PC-9 (cell line): ENCODE data around the gene CNTN4. TPM values are rescaled to one million over a fixed set of nuclear protein-coding genes. Genes with fewer than 3 reads are reported as not detected.

Experiments used
- BruUV-seq: library from RNA; stranded (reverse); fragments of 400-500 nt; replicated peaks from 2 replicates; lab custom pipeline; 2021; lab: Mats Ljungman, UMichigan
- CTCF ChIA-PET: fragments of 300-600 bp; sonication (Branson Sonifier 250); formaldehyde crosslinking; loops from one replicate; lab custom pipeline; 2022; ENCODE audit warnings: antibody characterized with exemption; lab: Charles Lee
- POLR2A ChIA-PET: fragments of 300-600 bp; sonication (Branson Sonifier 250); formaldehyde crosslinking; loops from one replicate; lab custom pipeline; 2022; ENCODE audit warnings: antibody characterized with exemption; ENCODE audit not compliant: unreplicated experiment; lab: Charles Lee
- DNase-seq, 2 experiments: peaks; one replicate each; pipeline versions ENCODE4 v3.0.0 to v3.0.0-alpha.2; 2015 to 2022; ENCODE audit warnings: mixed read lengths in 1 of 2
- H2AFZ ChIP-seq: fragments of 200-600 bp; sonication (generic); 2 replicates; pipeline ENCODE4 v1.8.1; 2017; ENCODE audit warnings: antibody characterized with exemption
- H3F3A ChIP-seq: fragments of 200-600 bp; sonication (generic); 2 replicates; pipeline ENCODE4 v1.8.1; 2017; ENCODE audit warnings: antibody characterized with exemption, mild to moderate bottlenecking, low read depth; ENCODE audit not compliant: insufficient read depth
- H3K27ac ChIP-seq: fragments of 200-600 bp; sonication (generic); 2 replicates; pipeline ENCODE4 v1.6.1; 2016; ENCODE audit warnings: mixed run types
- H3K27me3 ChIP-seq: fragments of 200-600 bp; sonication (generic); 2 replicates; pipeline ENCODE4 v1.6.1; 2016; ENCODE audit warnings: low read depth, mixed run types; ENCODE audit not compliant: insufficient read depth
- H3K36me3 ChIP-seq: fragments of 200-600 bp; sonication (generic); 2 replicates; pipeline ENCODE4 v1.6.1; 2016; ENCODE audit warnings: low read depth, mixed run types
- H3K4me1 ChIP-seq: fragments of 200-600 bp; sonication (generic); replicated peaks from 2 replicates; pipeline ENCODE4 v1.6.1; 2016; ENCODE audit warnings: mixed run types; ENCODE audit not compliant: insufficient read depth
- H3K4me2 ChIP-seq: fragments of 200-600 bp; sonication (generic); 2 replicates; pipeline ENCODE4 v1.6.1; 2017; ENCODE audit warnings: mixed run types
- H3K4me3 ChIP-seq: fragments of 200-600 bp; sonication (generic); 2 replicates; pipeline ENCODE4 v1.6.1; 2016; ENCODE audit warnings: mixed run types
- H3K79me2 ChIP-seq: fragments of 200-600 bp; sonication (generic); 2 replicates; pipeline ENCODE4 v1.6.1; 2017; ENCODE audit warnings: low read depth, mixed run types
- H3K9me2 ChIP-seq: fragments of 200-600 bp; sonication (generic); 2 replicates; pipeline ENCODE4 v1.8.1; 2017; ENCODE audit warnings: mild to moderate bottlenecking; ENCODE audit not compliant: insufficient read depth
- H3K9me3 ChIP-seq: fragments of 200-600 bp; sonication (generic); 2 replicates; pipeline ENCODE4 v1.8.1; 2016; ENCODE audit warnings: low read depth; ENCODE audit not compliant: insufficient read depth
- H4K20me1 ChIP-seq: fragments of 200-600 bp; sonication (generic); 2 replicates; pipeline ENCODE4 v1.8.1; 2017; ENCODE audit not compliant: insufficient read depth
- CTCF ChIP-seq: fragments of 200-600 bp; sonication (generic); conservative IDR thresholded peaks from 2 replicates; pipeline ENCODE4 v1.6.1; 2017; ENCODE audit warnings: mixed run types, antibody characterized with exemption, mild to moderate bottlenecking, moderate library complexity
- EZH2 ChIP-seq: fragments of 200-600 bp; sonication (generic); IDR thresholded peaks from 2 replicates; pipeline ENCODE4 v1.8.0; 2017; ENCODE audit warnings: antibody characterized with exemption, low read depth
- intact Hi-C: fragments of 100-400 bp; cut with micrococcal nuclease; formaldehyde crosslinking; loops from one replicate; pipeline ENCODE4 v1.10.0; 2022; ENCODE audit not compliant: unreplicated experiment
- total RNA-seq: library from RNA; stranded (reverse); gene quantifications from 2 replicates; pipeline ENCODE4 v1.2.3, GENCODE V29; 2021

The CNTN4 gene
- total RNA-seq, 1 experiment from 2014 or later, result not detected

- no TSS peak for BruUV-seq
- no peak for DNase-seq
- Histone ChIP-seq H3K27ac (no peak overlapping the region), H3K4me3 (no peak overlapping the region), H3K79me2 (no peaks in the 10 kb centered on the region), H3F3A (no peaks in the 10 kb centered on the region), H3K4me2 (no peak overlapping the region), H3K9me2 (no peaks in the 10 kb centered on the region), H2AFZ (no peak overlapping the region), H4K20me1 (no peaks in the 10 kb centered on the region), H3K9me3 (no peaks in the 10 kb centered on the region), H3K36me3 (no peaks in the 10 kb centered on the region), H3K4me1 (no peaks in the 10 kb centered on the region), H3K27me3 (no peaks in the 10 kb centered on the region)
- CTCF ChIA-PET, result no interaction called here
- intact Hi-C loops, result no loop called here
- POLR2A ChIA-PET, result no interaction called here
- no peak for TF ChIP-seq EZH2
- TF ChIP-seq CTCF, result no peak
These were observed 2.5 kb upstream of the CNTN4 start for GRCh38 chr3:2096216-2096615.

GRCh38 chr3:2097641-2098191 is 950 bp upstream of the CNTN4 start:
- intact Hi-C loops, result no loop called here
- Histone ChIP-seq H4K20me1 (no peaks in the 10 kb centered on the region), H3K4me2 (no peak overlapping the region), H3K4me1 (no peaks in the 10 kb centered on the region), H3K4me3 (no peak overlapping the region), H3K27ac (no peak overlapping the region), H3F3A (no peaks in the 10 kb centered on the region), H3K9me3 (no peaks in the 10 kb centered on the region), H3K79me2 (no peaks in the 10 kb centered on the region), H3K27me3 (no peaks in the 10 kb centered on the region), H3K36me3 (no peaks in the 10 kb centered on the region), H2AFZ (no peak overlapping the region), H3K9me2 (no peaks in the 10 kb centered on the region)
- BruUV-seq, result no TSS peak
- TF ChIP-seq EZH2 (no peak), CTCF (no peak)
- POLR2A ChIA-PET, result no interaction called here
- CTCF ChIA-PET, result no interaction called here
- DNase-seq, result no peak

GRCh38 chr3:2099028-2099671 is 484 bp downstream of the CNTN4 start:
- Histone ChIP-seq H2AFZ (no peak overlapping the region), H3K4me2 (no peak overlapping the region)

More at GRCh38 chr3:2099028-2099671, 484 bp downstream of the CNTN4 start:
- Histone ChIP-seq H3K9me2 (no peaks in the 10 kb centered on the region), H4K20me1 (no peaks in the 10 kb centered on the region), H3K9me3 (no peaks in the 10 kb centered on the region), H3K79me2 (no peaks in the 10 kb centered on the region), H3K36me3 (no peaks in the 10 kb centered on the region), H3K27me3 (no peaks in the 10 kb centered on the region), H3F3A (no peaks in the 10 kb centered on the region), H3K4me1 (no peaks in the 10 kb centered on the region), H3K27ac (no peak overlapping the region), H3K4me3 (no peak overlapping the region)
- TF ChIP-seq CTCF, result no peak
- TF ChIP-seq EZH2, result no peak
- intact Hi-C loops, result no loop called here
- no TSS peak for BruUV-seq
- POLR2A ChIA-PET, result no interaction called here
- no peak for DNase-seq
- CTCF ChIA-PET, result no interaction called here
